GM19467 (cell line): ENCODE data around the gene CA5A.
"Not testable (repeated sequence)": the region's sequence is repeated elsewhere in the genome, so short reads cannot be mapped to it uniquely, and the experiment has no call there.

Experiments
- ATAC-seq: cut with Tn5 transposase; IDR thresholded peaks from one replicate; pipeline ENCODE4 v1.9.1; 2021; ENCODE audit warnings: mild to moderate bottlenecking, moderate library complexity; ENCODE audit not compliant: unreplicated experiment

The CA5A gene

DNA sequence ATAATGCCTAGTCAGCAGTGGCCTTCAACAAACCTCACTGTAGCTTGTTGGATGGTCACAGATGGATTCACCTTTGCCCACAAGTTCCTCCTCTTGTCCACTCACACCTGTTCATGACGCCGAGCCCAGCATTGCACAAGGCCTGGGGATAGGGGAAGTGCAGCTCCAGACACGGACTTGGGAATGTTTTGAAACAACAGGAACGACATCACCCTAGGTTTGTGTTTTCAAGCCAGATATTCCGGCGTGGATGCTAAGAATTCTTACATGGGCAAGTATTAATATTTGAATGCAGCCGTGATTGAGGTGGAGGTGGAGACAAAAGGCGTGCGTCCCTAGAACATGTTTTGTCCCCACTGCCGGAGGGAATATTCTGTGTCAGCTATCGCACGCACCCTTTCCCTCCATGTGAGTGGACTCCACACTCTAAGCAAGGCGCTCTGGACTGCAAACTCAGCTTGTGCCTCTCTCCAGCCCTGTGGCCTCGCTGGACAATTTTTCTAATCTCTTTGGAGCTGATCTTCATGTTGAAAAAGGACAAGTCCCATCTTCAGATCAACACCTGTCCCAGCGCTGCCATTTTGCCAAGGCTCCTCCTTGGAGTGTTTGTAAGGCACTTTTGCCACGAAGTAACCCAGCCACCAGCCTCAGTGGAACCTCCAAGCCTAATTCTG lies 12.9 kb upstream of the CA5A start:
- ATAC-seq: no peak

DNA sequence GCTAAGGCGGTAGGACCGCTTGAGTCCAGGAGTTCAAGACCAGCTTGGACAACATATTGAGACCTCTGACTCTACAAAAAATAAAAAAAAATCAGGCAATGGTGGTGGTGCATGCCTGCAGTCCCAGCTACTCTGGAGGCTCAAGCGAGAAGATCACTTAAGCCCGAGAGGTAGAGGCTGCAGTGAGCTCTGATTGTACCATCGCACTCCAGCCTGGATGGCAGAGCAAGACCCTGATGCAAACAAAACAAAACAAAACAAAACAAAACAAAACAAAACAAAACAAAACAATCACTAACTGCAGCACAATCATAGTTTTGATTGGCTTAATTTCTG lies 12.4 kb upstream of the CA5A start:
- no peak for ATAC-seq

DNA sequence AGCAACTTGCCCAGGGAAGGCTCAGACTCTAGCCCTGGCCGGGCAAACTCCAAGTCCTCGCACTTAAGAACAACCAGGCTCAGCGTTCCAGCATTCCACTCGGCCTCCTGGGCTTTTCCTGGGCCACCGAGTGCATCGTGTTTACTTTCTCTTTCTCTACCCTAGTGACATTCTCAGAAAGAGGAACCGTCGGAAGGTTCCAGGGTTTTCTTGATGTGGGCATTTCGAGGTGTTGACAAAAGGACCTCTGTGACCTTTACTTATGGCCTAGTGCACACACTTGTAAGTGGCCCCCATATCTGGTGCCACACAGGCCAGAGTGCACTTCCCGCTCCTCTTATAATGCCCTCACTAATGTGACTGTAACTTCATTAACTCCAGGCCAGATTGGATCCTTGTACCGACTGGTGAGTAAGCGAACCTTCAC lies 11.8 kb upstream of the CA5A start:
- ATAC-seq: no peak

DNA sequence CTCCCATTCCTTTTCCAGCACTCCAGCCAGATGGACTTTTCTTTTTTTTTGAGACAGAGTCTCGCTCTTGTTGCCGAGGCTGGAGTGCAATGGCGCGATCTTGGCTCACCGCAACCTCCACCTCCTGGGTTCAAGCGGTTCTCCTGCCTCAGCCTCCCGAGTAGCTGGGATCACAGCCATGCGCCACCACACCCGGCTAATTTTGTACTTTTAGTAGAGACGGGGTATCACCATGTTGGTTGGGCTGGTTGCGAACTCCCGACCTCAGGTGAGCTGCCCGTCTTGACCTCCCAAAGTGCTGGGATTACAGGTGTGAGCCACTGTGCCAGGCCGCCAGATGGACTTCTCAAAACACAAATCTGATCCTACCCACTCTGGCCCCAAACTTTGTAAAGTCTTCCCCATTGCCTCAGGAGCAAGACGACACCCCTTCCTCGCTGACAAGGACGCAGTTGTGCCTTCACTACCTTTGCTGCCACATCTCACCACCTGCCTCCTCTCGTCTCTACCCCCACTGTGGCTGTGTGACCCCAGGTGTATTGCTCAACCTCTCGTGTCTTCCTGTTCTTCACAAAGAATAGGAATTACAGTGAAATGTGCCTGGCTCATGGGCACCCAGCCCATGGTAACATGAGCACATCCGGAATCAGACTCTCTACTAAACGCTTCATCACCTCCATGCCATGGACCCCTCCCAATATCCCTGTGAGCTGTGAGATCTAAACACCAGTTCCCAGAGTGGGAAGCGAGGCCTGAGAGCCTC lies 11.2 kb upstream of the CA5A start:
- ATAC-seq: no peak

DNA sequence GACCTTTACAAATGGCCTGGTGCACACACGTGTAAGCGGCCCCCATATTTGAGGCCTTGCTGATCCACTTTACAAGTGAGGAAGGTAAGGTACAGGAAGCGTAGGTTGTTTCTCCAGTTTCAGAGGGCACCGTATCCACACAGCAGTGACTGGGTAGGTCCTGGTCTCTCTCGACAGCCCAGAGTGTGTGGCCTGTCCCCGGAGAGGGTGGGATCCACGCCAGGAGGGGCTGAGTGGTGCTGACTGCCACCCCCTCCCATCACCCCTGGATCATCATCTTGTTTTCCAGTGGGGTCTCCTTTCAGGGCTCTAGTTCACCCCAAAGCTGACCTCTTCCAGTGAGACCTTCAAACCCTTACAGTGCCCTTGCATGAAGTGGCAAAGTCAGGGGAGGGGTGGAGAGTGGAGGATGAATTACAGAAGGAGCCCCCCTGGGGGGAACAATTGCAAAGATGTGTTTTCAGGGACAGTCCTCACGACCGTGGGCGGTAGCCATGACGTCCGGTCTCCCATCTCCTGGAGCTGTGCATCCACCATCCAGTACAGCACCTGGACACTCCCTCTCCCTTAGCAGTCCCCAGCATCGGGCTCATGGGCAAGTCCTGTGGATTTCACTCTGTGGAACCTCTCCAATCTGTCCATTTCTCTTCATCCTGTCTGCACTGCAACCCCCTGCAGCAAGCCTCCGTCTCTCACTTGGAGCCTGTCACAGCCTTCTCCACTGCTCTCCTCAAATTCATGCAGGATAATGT lies 10.4 kb upstream of the CA5A start:
- ATAC-seq: no peak

DNA sequence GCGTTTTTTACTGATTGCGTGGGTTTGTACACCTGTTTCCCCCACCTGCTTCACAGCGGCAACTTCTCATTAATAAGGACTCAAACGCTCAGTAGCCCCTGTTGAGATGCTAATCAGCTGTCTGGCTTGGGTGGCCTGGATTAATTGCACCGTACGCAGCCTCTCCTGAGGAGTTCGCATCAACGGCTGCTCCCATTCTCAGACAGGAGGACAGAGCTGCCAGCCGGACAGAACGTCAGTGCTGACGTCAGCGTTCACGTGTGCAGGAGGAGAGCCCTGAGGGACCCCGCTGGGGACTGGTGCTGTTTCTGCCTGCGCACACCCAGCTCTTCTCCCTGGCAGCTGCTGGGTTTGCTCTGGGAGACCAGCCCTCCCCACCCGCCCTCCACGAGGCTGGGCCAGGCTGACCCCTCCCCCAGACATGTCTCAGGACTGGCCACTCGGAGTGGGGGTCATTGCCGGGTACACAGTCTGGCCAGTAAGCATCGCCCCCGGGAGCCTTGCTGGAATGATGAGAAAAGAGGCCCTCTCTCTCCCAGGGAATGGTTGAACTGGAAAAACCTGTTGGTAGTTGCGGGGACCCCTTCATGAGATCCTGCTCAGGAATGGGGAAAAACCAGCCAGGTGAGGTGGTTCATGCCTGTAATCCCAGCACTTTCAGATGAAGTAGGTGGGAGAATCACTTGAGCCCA lies 9.2 kb upstream of the CA5A start:
- ATAC-seq: no peak

DNA sequence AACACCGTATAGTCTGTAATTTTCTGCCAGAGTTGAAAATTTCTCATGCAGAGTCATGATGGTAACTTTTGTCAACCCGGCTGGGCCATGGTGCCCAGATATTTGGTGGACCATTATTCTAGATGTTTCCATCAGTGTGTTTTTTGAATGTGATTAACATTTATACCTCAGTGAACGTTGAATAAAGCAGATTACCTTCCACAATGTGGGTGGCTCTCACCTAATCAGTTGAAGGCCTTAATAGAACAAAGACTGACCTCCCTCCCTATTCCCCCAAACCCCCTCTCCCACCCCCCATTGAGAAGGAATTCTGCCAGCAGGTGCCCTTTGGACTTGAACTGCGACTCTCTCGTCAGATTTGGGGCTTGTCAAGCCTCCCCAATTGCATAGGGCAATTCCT lies 6.4 kb upstream of the CA5A start:
- no peak for ATAC-seq

DNA sequence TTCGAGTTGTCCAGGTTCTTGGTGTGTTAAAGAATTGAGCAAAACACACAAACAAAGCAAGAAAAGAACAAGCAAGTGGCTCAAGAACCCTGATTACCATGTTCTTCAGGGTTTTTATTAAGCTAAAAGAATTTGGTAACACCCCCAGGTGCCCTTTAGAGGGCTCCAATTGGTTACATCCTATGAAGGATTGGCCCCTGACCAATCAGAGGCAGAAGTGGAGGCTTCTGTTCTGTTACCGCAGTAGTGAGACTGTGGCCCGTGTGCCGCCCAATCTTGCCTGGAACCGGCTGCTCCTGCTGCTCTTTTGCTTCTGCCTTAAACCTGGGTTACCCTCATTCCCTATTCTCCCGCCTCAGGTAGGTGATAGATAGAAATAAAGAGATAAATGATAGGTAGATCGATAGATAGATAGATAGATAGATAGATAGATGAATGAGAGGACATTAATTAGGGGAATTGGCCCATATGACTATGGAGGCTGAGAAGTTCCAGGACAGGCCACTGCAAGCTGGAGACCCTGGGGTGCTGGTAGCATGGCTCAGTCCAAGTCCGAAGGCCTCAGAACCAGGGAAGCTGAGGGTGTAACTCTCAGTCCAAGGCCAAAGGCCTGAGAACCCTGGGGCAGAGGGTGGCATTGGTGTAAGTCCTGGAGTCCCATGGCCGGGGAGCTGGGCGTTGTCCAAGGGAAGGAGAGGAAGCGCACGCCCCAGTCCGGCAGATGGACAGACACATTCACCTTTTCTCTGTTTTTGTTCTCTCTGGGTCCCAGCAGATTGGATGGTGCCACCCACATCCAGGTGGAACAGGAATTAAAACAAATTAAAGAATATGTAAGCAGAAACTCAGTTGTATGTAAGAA lies 3.5 kb upstream of the CA5A start:
- no peak for ATAC-seq

DNA sequence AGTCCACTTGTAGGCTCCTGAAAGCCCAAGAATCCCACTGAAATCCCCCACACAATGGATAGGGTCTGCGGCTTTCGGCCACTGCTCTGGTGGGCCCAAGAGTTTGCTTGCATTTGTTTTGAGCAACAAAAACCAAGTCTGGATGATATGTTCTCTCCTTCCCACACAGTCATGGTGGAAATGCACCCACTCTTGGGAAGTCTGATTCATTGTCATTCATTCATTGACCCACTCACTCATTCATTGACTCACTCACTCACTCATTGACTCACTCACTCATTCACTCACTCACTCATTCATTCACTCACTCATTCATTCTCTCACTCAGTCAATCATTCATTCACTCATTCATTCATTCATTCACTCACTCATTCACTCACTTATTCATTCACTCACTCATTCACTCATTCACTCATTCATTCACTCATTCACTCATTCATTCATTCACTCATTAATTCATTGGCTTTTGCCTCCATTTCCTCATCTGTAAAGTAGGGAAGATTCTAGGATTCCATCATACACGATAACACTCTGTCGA lies 2.2 kb upstream of the CA5A start:
- ATAC-seq: no peak

DNA sequence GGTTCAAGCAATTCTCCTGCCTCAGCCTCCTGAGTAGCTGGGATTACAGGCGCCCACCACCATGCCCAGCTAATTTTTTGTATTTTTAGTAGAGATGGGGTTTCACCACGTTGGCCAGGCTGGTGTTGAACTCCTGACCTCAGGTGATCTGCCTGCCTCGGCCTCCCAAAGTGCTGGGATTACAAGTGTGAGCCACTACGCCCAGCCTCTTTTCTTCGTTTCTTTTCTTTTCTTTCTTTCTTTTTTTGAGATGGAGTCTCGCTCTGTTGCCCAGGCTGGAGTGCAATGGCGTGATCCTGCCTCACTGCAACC lies 858 bp upstream of the CA5A start:
- ATAC-seq: not testable (repeated sequence)

DNA sequence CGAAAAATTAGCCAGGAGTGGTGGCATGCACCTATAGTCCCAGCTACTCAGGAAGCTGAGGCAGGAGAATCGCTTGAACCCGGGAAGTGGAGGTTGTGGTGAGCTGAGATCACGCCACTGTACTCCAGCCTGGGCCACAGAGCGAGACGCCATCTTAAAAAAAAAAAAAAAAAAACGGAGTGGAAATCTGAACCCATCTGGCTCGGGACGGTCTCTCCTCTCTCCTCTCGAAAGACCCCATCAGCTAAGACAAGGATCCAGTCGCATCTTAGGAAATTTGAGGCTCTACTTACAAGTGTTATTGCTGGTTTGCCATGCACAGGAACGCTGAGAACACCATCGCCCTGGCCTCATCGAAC lies 334 bp downstream of the CA5A start:
- ATAC-seq: not testable (repeated sequence)

DNA sequence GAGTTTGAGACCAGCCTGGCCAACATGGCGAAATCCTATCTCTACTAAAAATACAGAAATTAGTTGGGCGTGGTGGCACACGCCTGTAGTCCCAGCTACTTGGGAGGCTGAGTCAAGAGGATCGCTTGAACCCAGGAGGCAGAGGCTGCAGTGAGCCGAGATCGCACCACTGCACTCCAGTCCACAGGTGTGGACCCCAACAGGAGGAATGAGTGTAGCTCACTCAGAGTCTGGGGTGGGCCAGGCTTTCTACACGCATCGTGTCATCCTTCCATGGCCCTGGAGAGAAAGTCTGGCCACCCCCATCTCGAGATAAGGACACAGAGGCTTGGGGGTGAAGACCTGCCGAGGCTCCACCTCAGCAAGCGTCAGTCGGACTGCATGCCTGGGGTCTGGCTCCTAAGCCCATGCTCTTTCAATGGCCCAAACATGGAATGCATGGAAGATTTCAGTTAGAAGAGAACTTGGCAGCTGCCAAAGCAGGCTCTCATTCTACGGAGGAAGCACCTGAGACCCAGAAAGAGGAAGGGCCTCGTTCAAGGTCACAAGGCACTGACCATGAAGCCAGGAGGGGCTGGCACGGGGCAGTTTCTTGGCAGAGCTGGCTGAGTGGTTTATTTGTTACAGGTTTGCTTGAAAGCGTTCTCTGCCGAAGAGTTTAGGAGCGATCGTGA lies 1.4 kb downstream of the CA5A start:
- not testable (repeated sequence) for ATAC-seq

DNA sequence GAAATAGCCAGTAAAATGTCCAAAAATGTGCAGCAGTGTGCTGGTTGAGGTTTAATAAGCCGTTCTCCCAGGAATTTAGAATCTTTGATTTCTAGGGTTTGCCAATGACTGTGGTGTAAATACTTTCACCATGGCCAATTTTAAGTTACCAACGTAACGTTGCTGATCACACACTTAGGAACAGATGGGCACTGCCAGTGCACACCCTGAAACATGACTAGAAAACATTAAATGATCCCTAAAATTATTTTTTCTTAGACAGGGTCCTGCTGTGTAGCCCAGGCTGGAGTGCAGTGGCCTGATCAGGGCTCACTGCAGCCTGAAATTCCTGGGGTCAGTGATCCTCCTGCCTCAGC lies 3.2 kb downstream of the CA5A start:
- no peak for ATAC-seq

DNA sequence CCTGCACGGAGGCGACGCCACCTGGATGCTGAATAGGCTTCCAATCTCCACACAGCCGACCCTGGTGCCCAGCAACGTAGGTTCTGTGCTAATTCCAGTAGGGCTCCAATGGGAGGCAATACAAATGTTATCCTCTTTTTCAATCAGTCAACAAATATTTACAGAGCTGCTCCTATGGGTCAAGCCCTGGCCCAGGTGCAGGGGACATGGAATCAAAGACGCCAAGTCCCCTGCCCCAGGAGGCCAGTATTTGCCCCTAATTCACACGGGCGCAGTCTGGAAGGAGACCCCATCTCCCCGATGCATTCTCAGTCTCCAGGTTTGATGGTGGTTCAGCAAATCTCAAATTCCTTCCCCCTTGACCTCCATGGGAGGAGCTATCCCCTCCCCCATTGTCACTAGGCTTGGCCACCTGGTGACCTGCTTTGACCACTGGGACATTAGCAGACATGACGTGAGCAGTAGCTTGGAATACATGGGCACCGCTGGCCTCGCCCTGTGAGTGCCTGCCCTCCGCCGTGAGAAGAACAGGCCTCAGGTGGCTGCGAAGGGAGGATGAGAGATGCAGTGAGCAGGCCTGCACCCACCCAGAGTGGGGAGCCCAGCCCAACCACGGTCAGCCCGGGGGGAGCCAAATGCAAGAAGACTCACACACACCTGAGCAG lies 3.7 kb downstream of the CA5A start:
- ATAC-seq: not testable (repeated sequence)

DNA sequence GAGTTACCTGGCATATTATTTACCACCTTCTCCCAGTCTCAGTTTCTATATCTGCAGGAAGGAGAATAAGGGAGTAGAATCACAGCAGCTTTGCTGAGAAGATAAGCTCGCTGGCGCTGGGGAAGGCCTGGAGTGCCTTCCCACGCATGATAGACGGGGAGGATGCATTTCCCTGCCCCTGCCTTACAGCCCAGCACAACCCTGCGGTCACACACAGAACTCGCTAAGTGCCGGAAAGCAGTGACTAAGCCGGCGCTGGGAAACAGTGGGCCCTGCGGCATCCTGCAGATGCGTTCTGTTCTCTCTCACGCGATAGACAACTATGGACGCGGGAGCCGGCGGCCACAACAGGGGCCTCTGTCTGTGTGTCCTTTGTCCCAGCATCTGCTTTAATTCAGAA lies 4.8 kb downstream of the CA5A start:
- ATAC-seq: no peak

DNA sequence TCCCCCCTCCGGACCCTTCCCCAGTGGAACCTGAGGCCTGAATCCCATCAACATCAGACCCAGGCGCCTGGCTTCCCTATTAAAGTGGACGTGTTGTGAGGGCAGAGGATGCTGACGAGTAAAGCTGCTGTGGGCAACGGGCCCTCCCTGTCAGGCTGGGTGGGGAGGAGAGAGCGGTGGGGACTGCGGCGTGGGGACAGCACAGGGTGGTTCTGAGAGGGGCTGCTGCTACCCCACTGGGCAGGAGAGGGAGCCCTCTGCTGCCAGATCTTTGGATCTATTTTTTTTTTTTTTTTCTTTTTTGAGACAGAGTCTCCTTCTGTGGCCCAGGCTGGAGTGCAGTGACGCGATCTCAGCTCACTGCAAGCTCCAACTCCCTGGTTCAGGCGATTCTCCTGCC lies 5.9 kb downstream of the CA5A start:
- no peak for ATAC-seq

DNA sequence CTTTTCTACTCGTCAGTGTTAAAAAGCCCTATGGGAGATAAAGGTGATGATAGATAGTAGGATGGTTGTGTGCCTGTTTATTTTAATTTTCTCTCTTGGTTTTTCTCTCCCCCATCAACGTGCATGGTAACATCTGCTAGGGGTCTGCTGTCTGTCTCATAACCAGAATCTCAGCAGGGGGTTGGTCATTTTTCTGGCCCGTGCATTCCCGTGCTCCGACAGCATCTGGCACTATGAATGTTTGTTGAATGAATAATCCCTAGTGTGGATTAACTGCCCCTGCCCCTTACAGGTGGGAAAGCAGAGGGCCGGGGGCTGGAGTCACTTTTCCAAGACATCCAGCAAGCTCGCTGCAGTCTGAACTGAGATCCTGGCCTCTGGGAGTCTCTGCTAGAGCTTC lies 6.3 kb downstream of the CA5A start:
- ATAC-seq: no peak

DNA sequence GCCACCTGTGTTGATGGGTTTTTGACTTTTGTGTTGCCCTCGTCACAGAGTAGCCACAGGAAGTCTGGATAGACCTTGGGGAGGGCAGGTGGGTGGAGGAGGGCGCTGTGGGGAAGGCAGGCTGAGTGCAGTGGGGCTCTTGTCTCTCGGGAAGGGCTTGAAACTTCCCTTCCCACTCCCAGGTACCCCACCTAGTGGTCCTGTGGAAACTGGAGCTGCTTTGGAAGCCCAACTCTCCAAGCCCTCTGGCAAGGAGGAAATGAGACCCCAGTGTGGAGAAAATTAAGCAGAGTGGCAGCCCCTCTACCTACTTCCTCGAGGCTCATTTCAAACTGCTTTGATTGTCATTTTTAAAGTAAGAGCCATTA lies 9.2 kb downstream of the CA5A start:
- no peak for ATAC-seq
